Measurements from ENCODE around the gene TMEM50B. TPM values are rescaled to one million over a fixed set of nuclear protein-coding genes. Genes with fewer than 3 reads are reported as not detected.

Gene TMEM50B
- total RNA-seq, 4 donors from 2014 or later: 43.3 to 116 (median 76.7) TPM

DNA sequence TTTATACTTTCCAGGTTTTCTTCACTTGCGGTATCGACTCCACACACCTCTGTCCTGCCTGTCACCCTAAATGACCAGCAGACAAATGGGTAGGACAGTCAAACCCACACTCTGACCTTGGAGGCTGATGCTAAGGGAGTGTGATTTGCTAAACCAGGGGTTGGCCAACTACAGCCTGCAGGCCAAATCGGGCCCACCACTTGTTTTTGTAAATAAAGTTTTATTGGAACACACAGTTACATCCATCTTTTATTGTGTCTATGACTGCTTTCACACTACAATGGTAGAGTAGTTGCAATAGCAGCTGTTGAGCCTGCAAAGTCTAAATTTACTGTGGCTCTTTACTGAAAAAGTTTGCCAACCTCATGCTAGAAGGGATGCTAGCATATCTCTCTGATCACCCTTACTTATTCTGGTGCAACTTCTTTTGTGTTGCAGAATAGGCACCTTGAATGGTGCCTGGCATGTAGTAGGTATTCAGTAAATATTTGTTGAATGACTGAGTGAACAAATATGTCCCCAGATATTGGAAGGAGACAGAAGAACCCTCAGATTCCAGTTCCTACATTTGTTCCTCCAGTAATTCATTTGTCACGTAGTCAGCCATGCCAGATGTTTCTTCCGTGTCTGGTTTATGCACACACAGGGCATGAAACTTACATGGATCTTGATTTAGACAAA lies 57.9 kb downstream of the TMEM50B start:
- Histone ChIP-seq H3K4me1 (peaks cover 2 to 6% of the 10 kb centered on the region in 2 donors), H3K9me3 (no peaks in the 10 kb centered on the region), H3K27ac (no peak overlapping the region), H3K27me3 (no peaks in the 10 kb centered on the region), H3K36me3 (no peaks in the 10 kb centered on the region), H3K4me3 (no peak overlapping the region)
- TF ChIP-seq POLR2A (IDR thresholded peaks at IDR 0.05): no peak
- TF ChIP-seq, protein P1, sequence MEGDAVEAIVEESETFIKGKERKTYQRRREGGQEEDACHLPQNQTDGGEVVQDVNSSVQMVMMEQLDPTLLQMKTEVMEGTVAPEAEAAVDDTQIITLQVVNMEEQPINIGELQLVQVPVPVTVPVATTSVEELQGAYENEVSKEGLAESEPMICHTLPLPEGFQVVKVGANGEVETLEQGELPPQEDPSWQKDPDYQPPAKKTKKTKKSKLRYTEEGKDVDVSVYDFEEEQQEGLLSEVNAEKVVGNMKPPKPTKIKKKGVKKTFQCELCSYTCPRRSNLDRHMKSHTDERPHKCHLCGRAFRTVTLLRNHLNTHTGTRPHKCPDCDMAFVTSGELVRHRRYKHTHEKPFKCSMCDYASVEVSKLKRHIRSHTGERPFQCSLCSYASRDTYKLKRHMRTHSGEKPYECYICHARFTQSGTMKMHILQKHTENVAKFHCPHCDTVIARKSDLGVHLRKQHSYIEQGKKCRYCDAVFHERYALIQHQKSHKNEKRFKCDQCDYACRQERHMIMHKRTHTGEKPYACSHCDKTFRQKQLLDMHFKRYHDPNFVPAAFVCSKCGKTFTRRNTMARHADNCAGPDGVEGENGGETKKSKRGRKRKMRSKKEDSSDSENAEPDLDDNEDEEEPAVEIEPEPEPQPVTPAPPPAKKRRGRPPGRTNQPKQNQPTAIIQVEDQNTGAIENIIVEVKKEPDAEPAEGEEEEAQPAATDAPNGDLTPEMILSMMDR (IDR thresholded peaks at IDR 0.05): no peak
- intact Hi-C loops (cut with DNase I; ENCODE audit: low total_unique reads): no loop called here
- no peak for DNase-seq

DNA sequence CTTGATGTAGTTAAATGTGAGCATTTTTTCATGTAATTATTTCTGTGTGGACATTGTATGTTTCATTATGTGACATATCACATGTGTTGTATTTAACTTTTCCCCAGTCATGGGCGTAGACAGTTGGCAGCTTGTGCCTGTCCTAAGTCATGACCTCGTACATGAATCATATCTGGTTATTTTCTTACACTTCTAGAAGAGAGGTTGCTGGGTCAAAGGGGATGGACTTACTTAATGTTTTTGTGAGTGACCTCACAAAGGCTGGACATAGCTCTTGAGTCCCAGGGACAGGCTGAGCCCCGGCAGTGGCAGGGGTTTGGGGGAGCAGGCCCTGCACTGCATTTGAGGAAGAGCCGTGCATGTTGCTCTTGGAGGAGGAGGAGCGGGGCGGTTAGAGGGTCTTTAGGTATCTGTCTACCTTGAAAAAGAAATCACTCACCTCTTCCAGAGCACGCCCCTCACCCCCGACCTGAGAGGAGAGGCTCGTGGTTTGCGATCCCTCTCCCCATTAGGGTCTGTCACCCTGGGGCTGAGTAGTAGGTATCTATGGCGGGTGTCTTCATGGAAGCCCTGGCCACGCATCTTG lies 60.1 kb downstream of the TMEM50B start:
- TF ChIP-seq, protein P1 (IDR thresholded peaks at IDR 0.05): no peak
- TF ChIP-seq POLR2A (IDR thresholded peaks at IDR 0.05): no peak
- Histone ChIP-seq H3K9me3 (no peaks in the 10 kb centered on the region), H3K36me3 (no peaks in the 10 kb centered on the region), H3K4me1 (peaks cover 2 to 6% of the 10 kb centered on the region in 2 donors), H3K27me3 (no peaks in the 10 kb centered on the region), H3K27ac (peak overlapping the region; percentile 20 to 48), H3K4me3 (no peak overlapping the region)
- peak in 1 of 2 donors; percentile 33 for DNase-seq
- intact Hi-C loops (cut with DNase I; ENCODE audit: low total_unique reads): no loop called here

DNA sequence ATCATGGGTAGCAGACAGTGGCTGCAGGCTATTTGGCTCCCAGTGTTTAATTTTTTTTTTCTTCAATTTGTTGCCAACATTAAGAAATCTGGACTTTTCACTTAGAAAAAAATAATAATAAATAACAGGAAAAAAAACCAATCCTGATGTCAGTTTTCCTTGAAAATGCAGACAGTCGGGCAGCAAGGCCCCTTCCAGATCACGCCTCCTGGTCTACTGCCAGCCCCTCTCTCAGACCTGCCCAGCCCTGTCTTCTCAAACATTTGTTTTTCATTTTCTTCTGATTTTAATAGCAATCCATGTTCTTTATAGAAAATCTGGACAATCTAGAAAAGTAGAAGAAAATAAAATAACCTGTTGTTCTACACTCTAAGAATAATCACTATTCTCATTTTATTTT lies 61.1 kb downstream of the TMEM50B start:
- Histone ChIP-seq H3K27me3 (no peaks in the 10 kb centered on the region), H3K4me3 (no peak overlapping the region), H3K36me3 (no peaks in the 10 kb centered on the region), H3K4me1 (peaks cover 2 to 6% of the 10 kb centered on the region in 2 donors), H3K9me3 (no peaks in the 10 kb centered on the region), H3K27ac (peak overlapping the region; percentile 20 to 48)
- DNase-seq: peak; percentile 77 to 78
- intact Hi-C loops (cut with DNase I; ENCODE audit: low total_unique reads): no loop called here
- TF ChIP-seq, protein P1 (IDR thresholded peaks at IDR 0.05): no peak
- no peak for TF ChIP-seq POLR2A (IDR thresholded peaks at IDR 0.05)

DNA sequence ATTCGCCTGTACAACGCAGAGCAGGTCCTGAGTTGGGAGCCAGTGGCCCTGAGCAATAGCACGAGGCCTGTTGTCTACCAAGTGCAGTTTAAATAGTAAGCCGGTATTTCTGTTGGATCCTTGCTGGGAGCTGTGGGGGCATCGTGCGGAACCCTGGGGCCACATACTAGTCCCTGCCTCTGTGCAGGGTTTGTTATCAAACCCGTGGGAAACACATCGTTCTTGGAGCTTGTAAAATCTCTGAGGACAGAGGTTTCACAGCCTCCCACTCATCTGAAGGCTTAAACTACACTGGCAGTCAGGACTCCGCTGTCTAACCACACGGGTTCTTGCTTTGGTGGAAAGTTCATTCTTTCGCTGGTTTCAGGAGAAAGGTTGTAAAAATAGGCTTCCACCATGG lies 64.8 kb downstream of the TMEM50B start:
- Histone ChIP-seq H3K9me3 (no peaks in the 10 kb centered on the region), H3K36me3 (no peaks in the 10 kb centered on the region), H3K4me3 (no peak overlapping the region), H3K27ac (no peak overlapping the region), H3K4me1 (peaks cover 0 to 2% of the 10 kb centered on the region in 2 donors), H3K27me3 (no peaks in the 10 kb centered on the region)
- TF ChIP-seq POLR2A (IDR thresholded peaks at IDR 0.05): no peak
- TF ChIP-seq, protein P1 (IDR thresholded peaks at IDR 0.05): no peak
- no peak for DNase-seq
- intact Hi-C loops (cut with DNase I; ENCODE audit: low total_unique reads): no loop called here

DNA sequence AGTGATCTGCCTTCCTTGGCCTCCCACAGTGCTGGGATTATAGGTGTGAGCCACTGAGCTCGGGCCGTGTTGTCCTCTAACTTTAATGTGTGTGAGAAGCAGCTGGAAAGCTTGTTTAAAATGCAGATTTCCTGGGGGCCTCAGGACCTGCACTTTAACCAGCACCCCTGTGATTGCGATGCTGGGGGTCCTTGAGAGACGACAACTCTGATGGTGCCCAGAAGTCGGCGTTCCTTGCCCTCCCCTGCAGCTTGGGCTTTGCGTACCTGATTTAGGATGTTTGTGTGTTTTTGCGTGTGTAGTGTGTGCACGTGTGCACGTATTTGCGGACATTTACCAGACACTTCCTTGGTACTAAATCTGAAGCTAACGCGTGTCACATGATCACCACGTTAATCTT lies 65.7 kb downstream of the TMEM50B start:
- Histone ChIP-seq H3K27ac (no peak overlapping the region), H3K4me3 (no peak overlapping the region), H3K36me3 (no peaks in the 10 kb centered on the region), H3K9me3 (no peaks in the 10 kb centered on the region), H3K4me1 (no peaks in the 10 kb centered on the region), H3K27me3 (no peaks in the 10 kb centered on the region)
- TF ChIP-seq, protein P1 (IDR thresholded peaks at IDR 0.05): no peak
- no peak for TF ChIP-seq POLR2A (IDR thresholded peaks at IDR 0.05)
- no peak for DNase-seq
- intact Hi-C loops (cut with DNase I; ENCODE audit: low total_unique reads): no loop called here

Measured in uterus (tissue), 4 donors.